ENCODE results near the gene KIF25.

Gene KIF25

GRCh38 chr6:168020242-168020641 is 22.8 kb downstream of the KIF25 start:
- no peak for DNase-seq

- no peak for DNase-seq
Observed at GRCh38 chr6:168021581-168021980, 24.1 kb downstream of the KIF25 start.

- no peak for DNase-seq
Observed at GRCh38 chr6:168022488-168023321, 25.2 kb downstream of the KIF25 start.

- DNase-seq, result no peak
Observed at GRCh38 chr6:168024951-168025510, 27.6 kb downstream of the KIF25 start.

- no peak for DNase-seq
Observed at GRCh38 chr6:168025831-168026710, 28.6 kb downstream of the KIF25 start.

GRCh38 chr6:168026925-168027324 is 29.5 kb downstream of the KIF25 start:
- DNase-seq, result no peak

- DNase-seq, result no peak
Observed at GRCh38 chr6:168027521-168027920, 30.1 kb downstream of the KIF25 start.

- no peak for DNase-seq
Observed at GRCh38 chr6:168028181-168028580, 30.7 kb downstream of the KIF25 start.

GRCh38 chr6:168029459-168030217 is 32.2 kb downstream of the KIF25 start:
- no peak for DNase-seq

GRCh38 chr6:168030218-168030746 is 32.8 kb downstream of the KIF25 start:
- DNase-seq, result no peak

- DNase-seq, result no peak
Observed at GRCh38 chr6:168030908-168031307, 33.4 kb downstream of the KIF25 start.

GRCh38 chr6:168031411-168031971 is 34.0 kb downstream of the KIF25 start:
- no peak for DNase-seq

GRCh38 chr6:168032005-168032760 is 34.7 kb downstream of the KIF25 start:
- no peak for DNase-seq

- DNase-seq, result no peak
Observed at GRCh38 chr6:168033791-168034190, 36.3 kb downstream of the KIF25 start.

GRCh38 chr6:168034537-168034936 is 37.1 kb downstream of the KIF25 start:
- no peak for DNase-seq

GRCh38 chr6:168035098-168035660 is 37.7 kb downstream of the KIF25 start:
- DNase-seq, result no peak

- DNase-seq, result no peak
Observed at GRCh38 chr6:168035661-168036545, 38.4 kb downstream of the KIF25 start.

GRCh38 chr6:168037242-168037641 is 39.8 kb downstream of the KIF25 start:
- no peak for DNase-seq

GRCh38 chr6:168037856-168038255 is 40.4 kb downstream of the KIF25 start:
- no peak for DNase-seq

- DNase-seq, result no peak
Observed at GRCh38 chr6:168038576-168039140, 41.2 kb downstream of the KIF25 start.
